ENCODE results near the gene MSMP.

GRCh38 chr9:35760651-35761050 lies 6.6 kb upstream of the MSMP start:
- no peak for TF ChIP-seq CTCF (IDR thresholded peaks at IDR 0.05)
- TF ChIP-seq EZH2phosphoT487 (IDR thresholded peaks at IDR 0.05) = no peak
- TF ChIP-seq EZH2 (IDR thresholded peaks at IDR 0.05) = no peak

Measured in neural progenitor cell (in vitro differentiated cells).